ENCODE measurements around the gene MXI1. TPM values are rescaled to one million over a fixed set of nuclear protein-coding genes. Genes with fewer than 3 reads are reported as not detected.
"Not testable (repeated sequence)": the region's sequence is repeated elsewhere in the genome, so short reads cannot be mapped to it uniquely, and the experiment has no call there.

Gene MXI1
- total RNA-seq, 2 experiments from 2014 or later: 11.7 to 22.3 TPM

- Histone ChIP-seq H3K9me2 (ENCODE audit: insufficient read depth, low read length) (no peaks in the 10 kb centered on the region), H2AFZ (ENCODE audit: low read length) (no peak overlapping the region), H3K36me3 (ENCODE audit: insufficient read depth, low read length) (no peaks in the 10 kb centered on the region), H3K4me2 (ENCODE audit: low read length) (no peak overlapping the region), H3K4me3 (ENCODE audit: low read depth, low read length, poor library complexity, severe bottlenecking) (no peak overlapping the region), H3K79me2 (ENCODE audit: insufficient read depth, low read depth, low read length) (no peaks in the 10 kb centered on the region), H4K20me1 (ENCODE audit: insufficient read depth, low read length) (no peaks in the 10 kb centered on the region), H3K27ac (ENCODE audit: low read depth, low read length, poor library complexity, severe bottlenecking) (no peak overlapping the region), H3K9me3 (ENCODE audit: low read length) (no peaks in the 10 kb centered on the region), H3K4me1 (ENCODE audit: insufficient read depth, low read length, poor library complexity, severe bottlenecking) (no peaks in the 10 kb centered on the region)
- POLR2A ChIA-PET: interaction anchor here (1.0 kb wide), 2 partner anchors 12 to 26 kb away, joined by 3 read pairs; no protein-coding TSS in a partner anchor
- BruUV-seq (replicated peaks): no TSS peak
- no peak for TF ChIP-seq EZH2phosphoT487 (IDR thresholded peaks at IDR 0.05; ENCODE audit: borderline replicate concordance, low read depth, low read length)
- TF ChIP-seq CTCF (conservative IDR thresholded peaks at IDR 0.05; ENCODE audit: low read length): no peak
- intact Hi-C loops (cut with micrococcal nuclease; ENCODE audit: unreplicated experiment): no loop called here
- DNase-seq (ENCODE audit: low spot score): no peak
- CTCF ChIA-PET (ENCODE audit: unreplicated experiment): no interaction called here
Measured at GRCh38 chr10:110242511-110242910, 35.1 kb downstream of the MXI1 start.

GRCh38 chr10:110244550-110244949 lies 37.1 kb downstream of the MXI1 start:
- no peak overlapping the region for H3K4me2 ChIP-seq (ENCODE audit: low read length)
- TF ChIP-seq EZH2phosphoT487 (IDR thresholded peaks at IDR 0.05; ENCODE audit: borderline replicate concordance, low read depth, low read length) (no peak), CTCF (conservative IDR thresholded peaks at IDR 0.05; ENCODE audit: low read length) (no peak)
- no peaks in the 10 kb centered on the region for H3K9me2 ChIP-seq (ENCODE audit: insufficient read depth, low read length)
- no peaks in the 10 kb centered on the region for H3K9me3 ChIP-seq (ENCODE audit: low read length)
- no peaks in the 10 kb centered on the region for H3K79me2 ChIP-seq (ENCODE audit: insufficient read depth, low read depth, low read length)
- H3K27ac ChIP-seq (ENCODE audit: low read depth, low read length, poor library complexity, severe bottlenecking): no peak overlapping the region
- H4K20me1 ChIP-seq (ENCODE audit: insufficient read depth, low read length): no peaks in the 10 kb centered on the region
- no peak for DNase-seq (ENCODE audit: low spot score)
- intact Hi-C loops (cut with micrococcal nuclease; ENCODE audit: unreplicated experiment): no loop called here
- H3K4me3 ChIP-seq (ENCODE audit: low read depth, low read length, poor library complexity, severe bottlenecking): no peak overlapping the region
- no peak overlapping the region for H2AFZ ChIP-seq (ENCODE audit: low read length)
- ChIA-PET POLR2A (interaction anchor here (0.6 to 1.8 kb wide), 6 partner anchors 16 to 303 kb away, joined by 3 to 4 read pairs (median 4); no protein-coding TSS in a partner anchor), CTCF (ENCODE audit: unreplicated experiment) (no interaction called here)
- no peaks in the 10 kb centered on the region for H3K36me3 ChIP-seq (ENCODE audit: insufficient read depth, low read length)
- no peaks in the 10 kb centered on the region for H3K4me1 ChIP-seq (ENCODE audit: insufficient read depth, low read length, poor library complexity, severe bottlenecking)
- no TSS peak for BruUV-seq (replicated peaks)

- H3K4me3 ChIP-seq (ENCODE audit: low read depth, low read length, poor library complexity, severe bottlenecking); CTCF ChIA-PET (ENCODE audit: unreplicated experiment); H3K36me3 ChIP-seq (ENCODE audit: insufficient read depth, low read length); H3K9me3 ChIP-seq (ENCODE audit: low read length); H3K79me2 ChIP-seq (ENCODE audit: insufficient read depth, low read depth, low read length); H3K4me2 ChIP-seq (ENCODE audit: low read length); H2AFZ ChIP-seq (ENCODE audit: low read length); DNase-seq (ENCODE audit: low spot score); H3K9me2 ChIP-seq (ENCODE audit: insufficient read depth, low read length); H3K27ac ChIP-seq (ENCODE audit: low read depth, low read length, poor library complexity, severe bottlenecking); H4K20me1 ChIP-seq (ENCODE audit: insufficient read depth, low read length); intact Hi-C loops (cut with micrococcal nuclease; ENCODE audit: unreplicated experiment); H3K4me1 ChIP-seq (ENCODE audit: insufficient read depth, low read length, poor library complexity, severe bottlenecking); BruUV-seq (replicated peaks); POLR2A ChIA-PET: not testable (repeated sequence)
Measured at GRCh38 chr10:110247833-110248232, 40.4 kb downstream of the MXI1 start.

GRCh38 chr10:110249489-110249888 lies 42.1 kb downstream of the MXI1 start:
- POLR2A ChIA-PET: interaction anchor here (0.7 to 1.4 kb wide), 3 partner anchors 10 to 20 kb away, joined by 3 to 5 read pairs (median 3); no protein-coding TSS in a partner anchor
- H3K79me2 ChIP-seq (ENCODE audit: insufficient read depth, low read depth, low read length); BruUV-seq (replicated peaks); H3K4me2 ChIP-seq (ENCODE audit: low read length); H3K27ac ChIP-seq (ENCODE audit: low read depth, low read length, poor library complexity, severe bottlenecking); H3K4me1 ChIP-seq (ENCODE audit: insufficient read depth, low read length, poor library complexity, severe bottlenecking); H3K4me3 ChIP-seq (ENCODE audit: low read depth, low read length, poor library complexity, severe bottlenecking); DNase-seq (ENCODE audit: low spot score); intact Hi-C loops (cut with micrococcal nuclease; ENCODE audit: unreplicated experiment); H2AFZ ChIP-seq (ENCODE audit: low read length); H3K36me3 ChIP-seq (ENCODE audit: insufficient read depth, low read length); H3K9me2 ChIP-seq (ENCODE audit: insufficient read depth, low read length); H3K9me3 ChIP-seq (ENCODE audit: low read length); H4K20me1 ChIP-seq (ENCODE audit: insufficient read depth, low read length); CTCF ChIA-PET (ENCODE audit: unreplicated experiment): not testable (repeated sequence)

GRCh38 chr10:110251392-110251791 lies 44.0 kb downstream of the MXI1 start:
- BruUV-seq (replicated peaks); H3K79me2 ChIP-seq (ENCODE audit: insufficient read depth, low read depth, low read length); H3K9me2 ChIP-seq (ENCODE audit: insufficient read depth, low read length); intact Hi-C loops (cut with micrococcal nuclease; ENCODE audit: unreplicated experiment); H3K9me3 ChIP-seq (ENCODE audit: low read length); DNase-seq (ENCODE audit: low spot score); H3K36me3 ChIP-seq (ENCODE audit: insufficient read depth, low read length); H3K27ac ChIP-seq (ENCODE audit: low read depth, low read length, poor library complexity, severe bottlenecking); H3K4me1 ChIP-seq (ENCODE audit: insufficient read depth, low read length, poor library complexity, severe bottlenecking); H2AFZ ChIP-seq (ENCODE audit: low read length); H3K4me3 ChIP-seq (ENCODE audit: low read depth, low read length, poor library complexity, severe bottlenecking); CTCF ChIA-PET (ENCODE audit: unreplicated experiment); H4K20me1 ChIP-seq (ENCODE audit: insufficient read depth, low read length); H3K4me2 ChIP-seq (ENCODE audit: low read length): not testable (repeated sequence)
- POLR2A ChIA-PET: interaction anchor here (0.6 to 1.2 kb wide), 4 partner anchors 9 to 547 kb away, joined by 3 to 6 read pairs (median 3); no protein-coding TSS in a partner anchor

Measured in OCI-LY7 (cell line).